WTC11 (cell line): ENCODE results near the gene ZRSR2. TPM values are rescaled to one million over a fixed set of nuclear protein-coding genes. Genes with fewer than 3 reads are reported as not detected.
A peak's percentile ranks its signal among the peaks of the same experiment; 100 is the strongest.

Source experiments
- ATAC-seq: fragments of 200-7000 bp; cut with Tn5 transposase; 2 replicates; pipeline ENCODE4 v1.10.0; 2021; ENCODE audit warnings: mild to moderate bottlenecking, moderate library complexity
- CTCF ChIA-PET: fragments of 300-600 bp; sonication (Branson Sonifier 250); formaldehyde crosslinking; loops from one replicate; lab custom pipeline; 2021; ENCODE audit warnings: antibody characterized with exemption; lab: Charles Lee
- POLR2A ChIA-PET: fragments of 350-600 bp; sonication (Branson Sonifier 250); formaldehyde crosslinking; loops from one replicate; lab custom pipeline; 2021; ENCODE audit warnings: antibody characterized with exemption; lab: Charles Lee
- DNase-seq: peaks from one replicate; pipeline ENCODE4 v3.0.0; 2021; ENCODE audit warnings: low spot score
- H3K27ac Mint-ChIP-seq: 2 replicates; pipeline ENCODE4 v1.8.0; 2021; ENCODE audit warnings: mixed read lengths
- H3K27me3 Mint-ChIP-seq: 2 replicates; pipeline ENCODE4 v1.8.0; 2021; ENCODE audit warnings: low read depth, mild to moderate bottlenecking, moderate library complexity, mixed read lengths
- H3K36me3 Mint-ChIP-seq: 2 replicates; pipeline ENCODE4 v1.8.0; 2021; ENCODE audit warnings: mixed read lengths
- H3K4me1 Mint-ChIP-seq: 2 replicates; pipeline ENCODE4 v1.8.0; 2022; ENCODE audit warnings: mixed read lengths
- H3K4me3 Mint-ChIP-seq: 2 replicates; pipeline ENCODE4 v1.8.0; 2021; ENCODE audit warnings: mild to moderate bottlenecking, moderate library complexity, mixed read lengths
- H3K9me3 Mint-ChIP-seq: 2 replicates; pipeline ENCODE4 v1.8.0; 2021; ENCODE audit warnings: mixed read lengths
- ATF2 ChIP-seq: sonication (generic); formaldehyde crosslinking; IDR thresholded peaks from 2 replicates; pipeline ENCODE4 v1.8.1; 2022; ENCODE audit warnings: low read depth, missing genetic modification reagents, borderline replicate concordance
- ATF3 ChIP-seq: sonication (generic); formaldehyde crosslinking; conservative IDR thresholded peaks from 2 replicates; pipeline ENCODE4 v1.8.1; 2022; ENCODE audit warnings: mild to moderate bottlenecking, missing genetic modification reagents
- CREM ChIP-seq: sonication (generic); formaldehyde crosslinking; IDR thresholded peaks from 2 replicates; pipeline ENCODE4 v1.8.1; 2022; ENCODE audit warnings: mild to moderate bottlenecking, missing genetic modification reagents, moderate library complexity
- E2F1 ChIP-seq: sonication (generic); formaldehyde crosslinking; IDR thresholded peaks from 2 replicates; pipeline ENCODE4 v1.8.0; 2022; ENCODE audit warnings: mild to moderate bottlenecking, missing genetic modification reagents
- E2F5 ChIP-seq: sonication (generic); formaldehyde crosslinking; IDR thresholded peaks from 2 replicates; pipeline ENCODE4 v1.8.1; 2022; ENCODE audit warnings: mild to moderate bottlenecking, moderate library complexity, missing genetic modification reagents
- ELF4 ChIP-seq: sonication (generic); formaldehyde crosslinking; IDR thresholded peaks from 2 replicates; pipeline ENCODE4 v1.8.1; 2022; ENCODE audit warnings: low read depth, mild to moderate bottlenecking, moderate library complexity, missing genetic modification reagents
- EMX1 ChIP-seq: fragments of 250-450 bp; sonication (Bioruptor Pico); IDR thresholded peaks from 2 replicates; pipeline ENCODE4 v1.8.0; 2021; ENCODE audit warnings: mild to moderate bottlenecking
- FOXP1 ChIP-seq: sonication (generic); formaldehyde crosslinking; IDR thresholded peaks from 2 replicates; pipeline ENCODE4 v1.8.0; 2022; ENCODE audit warnings: missing genetic modification reagents, mild to moderate bottlenecking, moderate library complexity, borderline replicate concordance
- GRHL2 ChIP-seq: fragments of 250-450 bp; sonication (Bioruptor Pico); IDR thresholded peaks from 2 replicates; pipeline ENCODE4 v1.8.0; 2022; ENCODE audit warnings: mild to moderate bottlenecking, moderate library complexity; ENCODE audit not compliant: insufficient replicate concordance, severe bottlenecking
- HMGXB4 ChIP-seq: sonication (generic); formaldehyde crosslinking; IDR thresholded peaks from 2 replicates; pipeline ENCODE4 v1.8.1; 2023; ENCODE audit warnings: mild to moderate bottlenecking, moderate library complexity, missing genetic modification reagents
- IRF2 ChIP-seq: sonication (generic); formaldehyde crosslinking; IDR thresholded peaks from 2 replicates; pipeline ENCODE4 v1.8.0; 2022; ENCODE audit warnings: low read depth, missing genetic modification reagents, borderline replicate concordance
- KAT7 ChIP-seq: sonication (generic); formaldehyde crosslinking; IDR thresholded peaks from 2 replicates; pipeline ENCODE4 v1.8.1; 2023; ENCODE audit warnings: missing genetic modification reagents, mild to moderate bottlenecking, borderline replicate concordance
- NFE2L1 ChIP-seq: sonication (generic); formaldehyde crosslinking; IDR thresholded peaks from 2 replicates; pipeline ENCODE4 v1.8.1; 2023; ENCODE audit warnings: missing genetic modification reagents
- TEAD4 ChIP-seq: sonication (generic); formaldehyde crosslinking; IDR thresholded peaks from 2 replicates; pipeline ENCODE4 v1.8.0; 2022; ENCODE audit warnings: mild to moderate bottlenecking, missing genetic modification reagents
- TP53 ChIP-seq: sonication (generic); formaldehyde crosslinking; IDR thresholded peaks from 2 replicates; pipeline ENCODE4 v1.8.1; 2023; ENCODE audit warnings: mild to moderate bottlenecking, missing genetic modification reagents
- ZNF219 ChIP-seq: sonication (generic); formaldehyde crosslinking; IDR thresholded peaks from 2 replicates; pipeline ENCODE4 v1.8.0; 2023; ENCODE audit warnings: missing genetic modification reagents, mild to moderate bottlenecking, borderline replicate concordance
- ZNF281 ChIP-seq: sonication (generic); formaldehyde crosslinking; IDR thresholded peaks from 2 replicates; pipeline ENCODE4 v1.8.0; 2023; ENCODE audit warnings: mild to moderate bottlenecking, missing genetic modification reagents
- ZNF671 ChIP-seq: fragments of 250-450 bp; sonication (Bioruptor Pico); IDR thresholded peaks from 2 replicates; pipeline ENCODE4 v1.8.0; 2021; ENCODE audit warnings: mild to moderate bottlenecking
- total RNA-seq: library from RNA; stranded (reverse); gene quantifications from 3 replicates; pipeline ENCODE4 v1.2.3, GENCODE V29; 2021

ZRSR2 gene
- total RNA-seq, 1 experiment from 2014 or later, result 8.6 TPM

GRCh38 chrX:15749642-15750610 is 40.4 kb upstream of the ZRSR2 start:
- TF ChIP-seq ELF4 (CRISPR knock-in tag), result no peak
- TF ChIP-seq IRF2 (CRISPR knock-in tag), result no peak
- TF ChIP-seq TEAD4, result no peak
- TF ChIP-seq ATF2, result no peak
- TF ChIP-seq GRHL2 (CRISPR knock-in tag), result no peak
- no peak overlapping the region for H3K4me3 Mint-ChIP-seq
- DNase-seq (no peak), ATAC-seq (no peak)
- ChIA-PET POLR2A (no interaction called here), CTCF (no interaction called here)
- H3K27ac Mint-ChIP-seq, result no peak overlapping the region; the same call in 1 of the 2 replicates
- peaks cover 71% of the 10 kb centered on the region for H3K4me1 Mint-ChIP-seq
- H3K36me3 Mint-ChIP-seq, result peaks cover 2% of the 10 kb centered on the region
- no peaks in the 10 kb centered on the region; the same call in 1 of the 2 replicates for H3K9me3 Mint-ChIP-seq
- H3K27me3 Mint-ChIP-seq, result no peaks in the 10 kb centered on the region

GRCh38 chrX:15750611-15751154 is 39.6 kb upstream of the ZRSR2 start:
- CTCF ChIA-PET, result no interaction called here
- DNase-seq, result no peak
- TF ChIP-seq TP53 (no peak), E2F5 (CRISPR knock-in tag) (no peak), TEAD4 (no peak), ZNF281 (CRISPR knock-in tag) (no peak), ZNF219 (CRISPR knock-in tag) (no peak), KAT7 (no peak), CREM (CRISPR knock-in tag) (no peak), EMX1 (CRISPR knock-in tag) (no peak), FOXP1 (CRISPR knock-in tag) (no peak), NFE2L1 (CRISPR knock-in tag) (no peak)
- TF ChIP-seq, all 79 proteins: peak for 0
- no peak overlapping the region for H3K4me3 Mint-ChIP-seq
- POLR2A ChIA-PET, result no interaction called here
- H3K4me1 Mint-ChIP-seq, result peaks cover 69% of the 10 kb centered on the region
- peak overlapping the region; percentile 80 for H3K27ac Mint-ChIP-seq
- H3K36me3 Mint-ChIP-seq, result peaks cover 2% of the 10 kb centered on the region
- no peaks in the 10 kb centered on the region for H3K27me3 Mint-ChIP-seq
- ATAC-seq, result no peak
- no peaks in the 10 kb centered on the region; the same call in 1 of the 2 replicates for H3K9me3 Mint-ChIP-seq

GRCh38 chrX:15751155-15751819 is 39.0 kb upstream of the ZRSR2 start:
- H3K27ac Mint-ChIP-seq, result peak overlapping the region; percentile 80; the same call in 1 of the 2 replicates
- ChIA-PET POLR2A (no interaction called here), CTCF (no interaction called here)
- H3K27me3 Mint-ChIP-seq, result no peaks in the 10 kb centered on the region
- DNase-seq, result no peak
- no peak overlapping the region for H3K4me3 Mint-ChIP-seq
- H3K4me1 Mint-ChIP-seq, result peaks cover 66% of the 10 kb centered on the region
- ATAC-seq, result no peak
- peaks cover 7% of the 10 kb centered on the region for H3K36me3 Mint-ChIP-seq
- no peaks in the 10 kb centered on the region; the same call in 1 of the 2 replicates for H3K9me3 Mint-ChIP-seq
- TF ChIP-seq ZNF671 (CRISPR knock-in tag), result no peak
- TF ChIP-seq HMGXB4 (CRISPR knock-in tag), result no peak
- no peak for TF ChIP-seq TP53
- no peak for TF ChIP-seq ATF3 (CRISPR knock-in tag)
- TF ChIP-seq IRF2 (CRISPR knock-in tag), result no peak
- TF ChIP-seq E2F1, result no peak
- no peak for TF ChIP-seq ATF2
- TF ChIP-seq ZNF219 (CRISPR knock-in tag), result no peak
- no peak for TF ChIP-seq ELF4 (CRISPR knock-in tag)
